ENCODE results near the gene TANGO6.
A peak's percentile ranks its signal among the peaks of the same experiment; 100 is the strongest.

Gene TANGO6

DNA sequence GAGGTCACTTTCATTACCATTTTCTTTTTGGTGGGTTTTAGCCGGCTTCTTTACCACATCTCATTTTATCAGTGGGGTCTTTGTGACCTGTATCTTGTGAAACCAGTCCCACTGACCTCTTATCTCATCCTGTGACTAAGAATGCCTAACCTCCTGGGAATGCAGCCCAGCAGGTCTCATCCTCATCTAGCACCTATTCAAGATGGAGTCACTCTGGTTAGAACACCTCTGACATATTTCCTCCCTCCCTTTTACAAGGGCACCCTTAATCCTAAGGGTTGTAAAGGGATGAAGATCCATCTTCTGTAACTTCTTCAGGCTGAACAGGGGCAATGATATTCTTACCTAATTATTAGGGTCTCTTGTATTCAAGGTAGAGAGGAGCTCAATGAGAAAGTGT lies 154.2 kb downstream of the TANGO6 start:
- TF ChIP-seq Cebpa-rat (IDR thresholded peaks at IDR 0.05) = no peak
- H3K4me2 ChIP-seq = no peak overlapping the region
- peaks cover 17% of the 10 kb centered on the region for H3K9me3 ChIP-seq
- H3K36me3 ChIP-seq = peaks cover 5% of the 10 kb centered on the region
- H3K4me1 ChIP-seq = no peaks in the 10 kb centered on the region
- no peaks in the 10 kb centered on the region for H4K20me1 ChIP-seq
- no peak overlapping the region for H3K4me3 ChIP-seq
- no peaks in the 10 kb centered on the region for H3K27me3 ChIP-seq
- no peak overlapping the region for H3K27ac ChIP-seq
- H3K9ac ChIP-seq = no peak overlapping the region

DNA sequence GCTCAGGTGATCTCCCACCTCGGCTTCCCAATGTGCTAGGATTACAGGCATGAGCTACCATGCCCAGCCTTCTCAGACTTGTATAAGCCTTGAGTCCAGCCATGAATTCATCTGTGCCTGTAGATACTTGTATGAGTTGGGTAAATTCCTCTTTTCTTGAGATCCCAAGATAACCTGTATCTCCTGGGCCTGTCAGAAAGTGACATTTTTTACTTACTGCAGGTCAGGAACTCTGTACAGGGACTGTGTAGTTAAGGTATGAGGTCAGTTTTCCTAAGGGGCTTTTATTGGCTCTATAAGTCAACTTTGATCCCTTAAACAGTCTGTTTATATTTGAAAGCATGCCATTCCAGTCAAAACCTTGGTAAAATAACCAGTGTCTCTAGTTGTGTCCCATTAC lies 155.8 kb downstream of the TANGO6 start:
- peaks cover 13% of the 10 kb centered on the region for H3K36me3 ChIP-seq
- TF ChIP-seq Cebpa-rat (IDR thresholded peaks at IDR 0.05) = no peak
- no peaks in the 10 kb centered on the region for H3K4me1 ChIP-seq
- no peak overlapping the region for H3K4me2 ChIP-seq
- no peak overlapping the region for H3K9ac ChIP-seq
- H3K27me3 ChIP-seq = no peaks in the 10 kb centered on the region
- no peak overlapping the region for H3K4me3 ChIP-seq
- no peak overlapping the region for H3K27ac ChIP-seq
- peaks cover 32% of the 10 kb centered on the region for H3K9me3 ChIP-seq
- H4K20me1 ChIP-seq = no peaks in the 10 kb centered on the region

GRCh38 chr16:69003500-69003899 lies 160.2 kb downstream of the TANGO6 start:
- Histone ChIP-seq H3K36me3 (peaks cover 25% of the 10 kb centered on the region), H3K9ac (no peak overlapping the region), H3K4me1 (peaks cover 16% of the 10 kb centered on the region), H3K27me3 (no peaks in the 10 kb centered on the region), H3K9me3 (peaks cover 46% of the 10 kb centered on the region), H3K4me3 (no peak overlapping the region), H4K20me1 (no peaks in the 10 kb centered on the region), H3K4me2 (no peak overlapping the region), H3K27ac (no peak overlapping the region)
- TF ChIP-seq Cebpa-rat (IDR thresholded peaks at IDR 0.05) = no peak

GRCh38 chr16:69005641-69006355 lies 162.5 kb downstream of the TANGO6 start:
- Histone ChIP-seq H3K4me3 (no peak overlapping the region), H3K9ac (no peak overlapping the region), H3K36me3 (peaks cover 25% of the 10 kb centered on the region), H3K27me3 (no peaks in the 10 kb centered on the region), H3K4me2 (peak overlapping the region; percentile 57), H3K27ac (no peak overlapping the region), H4K20me1 (no peaks in the 10 kb centered on the region), H3K4me1 (peaks cover 16% of the 10 kb centered on the region), H3K9me3 (peaks cover 41% of the 10 kb centered on the region)
- no peak for TF ChIP-seq Cebpa-rat (IDR thresholded peaks at IDR 0.05)

- Histone ChIP-seq H3K27me3 (no peaks in the 10 kb centered on the region), H3K9ac (no peak overlapping the region), H3K36me3 (no peaks in the 10 kb centered on the region)
Measured at GRCh38 chr16:69012906-69013305, 169.6 kb downstream of the TANGO6 start.

DNA sequence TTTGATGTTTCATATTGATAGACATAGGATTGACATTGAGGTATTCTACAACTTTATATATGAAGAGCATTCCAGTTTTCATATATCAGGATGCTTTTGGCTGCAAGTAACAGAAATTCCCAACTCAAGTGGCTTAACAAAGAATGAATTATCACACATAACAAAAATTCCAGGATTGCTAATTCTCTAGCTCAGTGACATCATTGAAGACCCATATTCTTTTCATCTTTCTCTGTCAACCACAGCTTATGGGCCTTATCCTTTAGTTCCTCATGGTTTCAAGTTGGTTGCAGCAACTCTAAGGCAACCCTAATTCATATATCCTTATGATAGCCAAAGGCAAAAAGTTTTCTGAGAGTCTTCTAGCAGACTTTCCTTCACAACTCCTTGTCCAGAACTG lies 170.7 kb downstream of the TANGO6 start:
- Histone ChIP-seq H3K9me3 (no peaks in the 10 kb centered on the region), H3K27me3 (no peaks in the 10 kb centered on the region), H3K4me1 (no peaks in the 10 kb centered on the region), H3K4me2 (no peak overlapping the region), H3K36me3 (no peaks in the 10 kb centered on the region), H4K20me1 (no peaks in the 10 kb centered on the region), H3K9ac (no peak overlapping the region), H3K4me3 (no peak overlapping the region), H3K27ac (no peak overlapping the region)
- TF ChIP-seq Cebpa-rat (IDR thresholded peaks at IDR 0.05) = no peak

More at GRCh38 chr16:69012906-69013305, 169.6 kb downstream of the TANGO6 start:
- Histone ChIP-seq H3K9me3 (no peaks in the 10 kb centered on the region), H3K27ac (no peak overlapping the region), H3K4me2 (no peak overlapping the region), H4K20me1 (no peaks in the 10 kb centered on the region), H3K4me3 (no peak overlapping the region), H3K4me1 (no peaks in the 10 kb centered on the region)
- no peak for TF ChIP-seq Cebpa-rat (IDR thresholded peaks at IDR 0.05)

GRCh38 chr16:69014811-69015210 lies 171.5 kb downstream of the TANGO6 start:
- H3K4me1 ChIP-seq = no peaks in the 10 kb centered on the region
- no peak overlapping the region for H3K9ac ChIP-seq
- no peak overlapping the region for H3K4me3 ChIP-seq
- H3K4me2 ChIP-seq = no peak overlapping the region
- no peaks in the 10 kb centered on the region for H4K20me1 ChIP-seq
- no peak overlapping the region for H3K27ac ChIP-seq
- no peak for TF ChIP-seq Cebpa-rat (IDR thresholded peaks at IDR 0.05)
- no peaks in the 10 kb centered on the region for H3K9me3 ChIP-seq
- no peaks in the 10 kb centered on the region for H3K36me3 ChIP-seq
- H3K27me3 ChIP-seq = no peaks in the 10 kb centered on the region

GRCh38 chr16:69017036-69017783 lies 173.9 kb downstream of the TANGO6 start:
- no peak overlapping the region for H3K4me2 ChIP-seq
- no peaks in the 10 kb centered on the region for H3K9me3 ChIP-seq
- no peak for TF ChIP-seq Cebpa-rat (IDR thresholded peaks at IDR 0.05)

GRCh38 chr16:69019811-69020210 lies 176.5 kb downstream of the TANGO6 start:
- Histone ChIP-seq H3K4me2 (no peak overlapping the region), H3K27me3 (no peaks in the 10 kb centered on the region), H3K4me1 (no peaks in the 10 kb centered on the region), H3K4me3 (no peak overlapping the region), H3K27ac (no peak overlapping the region), H3K36me3 (peaks cover 6% of the 10 kb centered on the region), H3K9ac (no peak overlapping the region), H3K9me3 (no peaks in the 10 kb centered on the region), H4K20me1 (no peaks in the 10 kb centered on the region)
- no peak for TF ChIP-seq Cebpa-rat (IDR thresholded peaks at IDR 0.05)

More at GRCh38 chr16:69017036-69017783, 173.9 kb downstream of the TANGO6 start:
- Histone ChIP-seq H4K20me1 (no peaks in the 10 kb centered on the region), H3K4me3 (no peak overlapping the region), H3K27ac (no peak overlapping the region), H3K4me1 (no peaks in the 10 kb centered on the region), H3K9ac (no peak overlapping the region), H3K27me3 (no peaks in the 10 kb centered on the region), H3K36me3 (no peaks in the 10 kb centered on the region)

DNA sequence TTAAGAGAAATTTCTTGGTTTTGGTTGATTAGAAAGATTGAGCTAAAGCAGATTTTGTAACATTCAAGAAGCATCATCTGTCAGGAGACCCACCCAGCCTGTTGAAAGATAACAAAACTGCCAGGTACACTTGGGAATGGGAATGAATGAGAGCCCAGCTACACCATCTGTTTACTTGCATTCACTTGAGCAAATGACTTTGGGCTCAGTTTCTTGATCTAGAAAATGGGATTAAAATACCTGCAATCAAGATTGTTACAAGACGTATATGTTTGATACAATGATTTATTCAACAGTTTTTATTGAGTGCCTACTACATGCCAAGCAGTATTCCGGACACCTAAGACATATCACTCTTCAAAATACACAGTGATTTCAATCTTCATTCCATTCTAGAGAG lies 185.8 kb downstream of the TANGO6 start:
- H3K9ac ChIP-seq = no peak overlapping the region
- 0 out of 2 replicates have a peak, but pooled peaks cover 7% of the 10 kb centered on the region for H3K4me1 ChIP-seq
- no peaks in the 10 kb centered on the region for H3K27me3 ChIP-seq
- no peak for TF ChIP-seq Cebpa-rat (IDR thresholded peaks at IDR 0.05)
- no peak overlapping the region for H3K27ac ChIP-seq
- H3K4me3 ChIP-seq = no peak overlapping the region
- H3K4me2 ChIP-seq = no peak overlapping the region
- no peaks in the 10 kb centered on the region for H3K9me3 ChIP-seq
- no peaks in the 10 kb centered on the region for H4K20me1 ChIP-seq
- H3K36me3 ChIP-seq = peaks cover 26% of the 10 kb centered on the region
